KMS-11 (cell line): ENCODE data around the gene FAR2.

Experiments used
- H2AFZ ChIP-seq: fragments of 200-600 bp; sonication (generic); 2 replicates; pipeline ENCODE4 v1.6.1; 2016; ENCODE audit warnings: antibody characterized with exemption, mixed run types, low read depth
- H3K27ac ChIP-seq: fragments of 200-600 bp; sonication (generic); 2 replicates; pipeline ENCODE4 v1.6.1; 2016; ENCODE audit warnings: mild to moderate bottlenecking, mixed run types
- H3K27me3 ChIP-seq: fragments of 200-600 bp; sonication (generic); 2 replicates; pipeline ENCODE4 v1.6.1; 2017; ENCODE audit warnings: mild to moderate bottlenecking, low read depth, mixed run types, moderate library complexity; ENCODE audit not compliant: insufficient read depth
- H3K36me3 ChIP-seq: fragments of 200-600 bp; sonication (generic); 2 replicates; pipeline ENCODE4 v1.6.1; 2017; ENCODE audit warnings: mild to moderate bottlenecking, mixed run types; ENCODE audit not compliant: insufficient read depth
- H3K4me1 ChIP-seq: fragments of 200-600 bp; sonication (generic); 2 replicates; pipeline ENCODE4 v1.6.1; 2016; ENCODE audit warnings: mild to moderate bottlenecking, low read depth, mixed run types; ENCODE audit not compliant: poor library complexity, severe bottlenecking
- H3K4me2 ChIP-seq: fragments of 200-600 bp; sonication (generic); 2 replicates; pipeline ENCODE4 v1.7.0; 2016; ENCODE audit warnings: mild to moderate bottlenecking, mixed run types
- H3K4me3 ChIP-seq: fragments of 200-600 bp; sonication (generic); IDR thresholded peaks from 2 replicates; pipeline ENCODE4 v1.6.1; 2017; ENCODE audit warnings: low read depth, low read length, mixed read lengths; ENCODE audit not compliant: insufficient read depth
- H3K79me2 ChIP-seq: fragments of 200-600 bp; sonication (generic); 2 replicates; pipeline ENCODE4 v1.6.1; 2016; ENCODE audit warnings: low read depth, mixed run types; ENCODE audit not compliant: insufficient read depth
- H3K9ac ChIP-seq: fragments of 200-600 bp; sonication (generic); 2 replicates; pipeline ENCODE4 v1.6.1; 2016; ENCODE audit warnings: mild to moderate bottlenecking, mixed run types
- H4K20me1 ChIP-seq: fragments of 200-600 bp; sonication (generic); 2 replicates; pipeline ENCODE4 v1.6.1; 2016; ENCODE audit warnings: mild to moderate bottlenecking, mixed run types; ENCODE audit not compliant: insufficient read depth
- TF ChIP-seq, protein P1 (sequence below): fragments of 200-600 bp; sonication (generic); conservative IDR thresholded peaks from 2 replicates; pipeline ENCODE4 v1.6.1; 2017; ENCODE audit warnings: low read depth, mild to moderate bottlenecking, antibody characterized with exemption, low read length, moderate library complexity, mixed read lengths

FAR2 gene

DNA sequence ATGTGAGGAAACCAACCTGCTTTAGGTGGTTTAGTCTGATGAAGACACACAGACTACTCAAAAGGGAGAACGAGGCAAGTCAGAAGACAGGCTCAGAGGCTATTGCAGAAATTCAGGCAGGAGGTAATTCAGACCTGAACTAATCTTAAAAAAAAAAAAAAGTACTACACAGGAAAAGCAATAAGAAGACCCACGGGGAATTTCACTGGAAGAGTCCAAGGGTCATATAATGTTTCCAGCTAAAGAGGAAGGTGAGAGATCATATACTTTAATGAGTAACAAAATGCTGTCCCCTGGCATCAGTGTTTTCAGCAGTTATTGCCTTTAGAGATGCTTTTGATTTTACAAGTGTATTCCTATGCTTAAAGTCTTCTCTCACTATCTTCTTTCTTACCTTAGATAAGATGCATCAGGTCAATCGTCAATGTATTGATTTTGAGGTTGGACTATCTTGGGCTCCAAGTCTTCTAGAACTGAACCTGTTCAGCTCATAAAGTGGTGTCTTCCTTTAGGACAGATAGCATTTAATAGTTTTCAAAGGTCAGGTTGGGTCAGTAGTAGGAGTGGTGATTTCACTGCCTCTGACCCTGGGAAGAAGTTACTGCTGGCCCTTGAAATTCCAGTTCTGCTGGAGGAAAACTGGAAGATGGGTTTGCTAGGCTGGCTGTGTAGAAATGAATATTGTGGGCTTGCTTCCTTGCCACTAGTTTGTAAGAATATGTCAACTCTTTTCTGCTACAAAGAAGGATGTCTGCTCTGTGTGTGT is 60.0 kb downstream of the FAR2 start:
- no peaks in the 10 kb centered on the region for H3K27me3 ChIP-seq
- H3K27ac ChIP-seq = no peak overlapping the region
- no peaks in the 10 kb centered on the region for H3K79me2 ChIP-seq
- H3K9ac ChIP-seq = no peak overlapping the region
- no peaks in the 10 kb centered on the region for H3K4me1 ChIP-seq
- H3K4me2 ChIP-seq = no peak overlapping the region
- no peaks in the 10 kb centered on the region for H4K20me1 ChIP-seq
- TF ChIP-seq, protein P1, sequence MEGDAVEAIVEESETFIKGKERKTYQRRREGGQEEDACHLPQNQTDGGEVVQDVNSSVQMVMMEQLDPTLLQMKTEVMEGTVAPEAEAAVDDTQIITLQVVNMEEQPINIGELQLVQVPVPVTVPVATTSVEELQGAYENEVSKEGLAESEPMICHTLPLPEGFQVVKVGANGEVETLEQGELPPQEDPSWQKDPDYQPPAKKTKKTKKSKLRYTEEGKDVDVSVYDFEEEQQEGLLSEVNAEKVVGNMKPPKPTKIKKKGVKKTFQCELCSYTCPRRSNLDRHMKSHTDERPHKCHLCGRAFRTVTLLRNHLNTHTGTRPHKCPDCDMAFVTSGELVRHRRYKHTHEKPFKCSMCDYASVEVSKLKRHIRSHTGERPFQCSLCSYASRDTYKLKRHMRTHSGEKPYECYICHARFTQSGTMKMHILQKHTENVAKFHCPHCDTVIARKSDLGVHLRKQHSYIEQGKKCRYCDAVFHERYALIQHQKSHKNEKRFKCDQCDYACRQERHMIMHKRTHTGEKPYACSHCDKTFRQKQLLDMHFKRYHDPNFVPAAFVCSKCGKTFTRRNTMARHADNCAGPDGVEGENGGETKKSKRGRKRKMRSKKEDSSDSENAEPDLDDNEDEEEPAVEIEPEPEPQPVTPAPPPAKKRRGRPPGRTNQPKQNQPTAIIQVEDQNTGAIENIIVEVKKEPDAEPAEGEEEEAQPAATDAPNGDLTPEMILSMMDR = no peak
- H2AFZ ChIP-seq = no peak overlapping the region
- no peaks in the 10 kb centered on the region for H3K36me3 ChIP-seq
- no peak overlapping the region for H3K4me3 ChIP-seq

DNA sequence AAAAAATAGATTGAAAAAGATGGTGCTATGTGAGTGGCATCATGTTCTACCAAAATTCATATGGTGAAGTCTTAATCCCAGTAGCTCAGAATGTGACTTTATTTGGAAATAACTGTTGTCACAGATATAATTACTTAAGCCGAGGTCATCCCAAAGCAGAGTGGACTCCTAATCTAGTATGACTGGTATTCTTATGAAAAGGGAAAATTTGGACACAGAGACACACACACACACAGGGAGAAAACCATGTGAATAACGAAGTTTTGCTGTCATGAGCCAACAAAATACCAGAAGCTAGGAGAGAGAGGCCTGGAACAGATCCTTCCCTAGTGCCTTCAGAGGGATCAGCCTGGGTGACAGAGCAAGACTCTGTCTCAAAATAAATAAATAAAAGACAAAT is 62.6 kb downstream of the FAR2 start:
- Histone ChIP-seq H3K27ac (no peak overlapping the region), H2AFZ (no peak overlapping the region), H3K4me2 (no peak overlapping the region), H3K9ac (no peak overlapping the region), H3K79me2 (no peaks in the 10 kb centered on the region), H3K4me3 (no peak overlapping the region), H3K36me3 (no peaks in the 10 kb centered on the region), H3K4me1 (no peaks in the 10 kb centered on the region), H4K20me1 (no peaks in the 10 kb centered on the region), H3K27me3 (no peaks in the 10 kb centered on the region)
- TF ChIP-seq, protein P1 = no peak

DNA sequence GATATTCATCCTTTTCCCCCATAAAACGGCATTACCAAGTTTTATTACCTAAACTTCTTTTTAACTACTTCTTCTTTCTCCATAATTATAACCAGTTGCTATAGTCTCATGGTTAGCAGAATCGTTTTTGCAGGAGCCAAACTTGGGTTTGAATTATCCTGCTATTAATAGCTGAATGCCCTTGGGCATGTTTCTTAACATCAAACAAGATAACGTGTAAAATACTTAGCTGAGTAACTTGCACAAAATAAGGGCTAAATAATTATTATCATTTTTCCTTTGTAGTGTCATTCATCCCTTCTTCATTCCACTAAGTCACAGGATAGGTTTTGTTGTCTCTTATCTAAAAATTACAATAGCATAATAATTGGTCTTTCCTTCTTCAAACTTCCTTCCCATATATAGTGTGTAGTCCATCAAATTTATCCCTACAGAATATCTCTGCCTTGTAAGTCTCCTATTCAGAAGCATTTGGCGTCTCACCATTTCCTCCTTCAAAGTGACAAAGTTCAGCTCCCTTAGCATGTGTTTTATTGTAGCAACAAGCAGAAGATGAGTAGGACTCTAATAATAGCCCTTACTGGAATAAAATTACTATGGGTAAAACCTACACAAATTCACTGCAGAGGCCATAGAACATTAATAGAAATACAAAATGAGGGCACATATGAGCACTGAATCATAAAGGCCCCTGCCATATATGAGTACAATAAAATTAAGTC is 63.8 kb downstream of the FAR2 start:
- H3K79me2 ChIP-seq = no peaks in the 10 kb centered on the region
- no peak overlapping the region for H2AFZ ChIP-seq
- H3K9ac ChIP-seq = no peak overlapping the region
- H3K4me3 ChIP-seq = no peak overlapping the region
- no peaks in the 10 kb centered on the region for H3K4me1 ChIP-seq
- TF ChIP-seq, protein P1 = no peak
- no peak overlapping the region for H3K4me2 ChIP-seq
- H3K27ac ChIP-seq = no peak overlapping the region
- no peaks in the 10 kb centered on the region for H3K27me3 ChIP-seq
- H4K20me1 ChIP-seq = no peaks in the 10 kb centered on the region
- no peaks in the 10 kb centered on the region for H3K36me3 ChIP-seq

DNA sequence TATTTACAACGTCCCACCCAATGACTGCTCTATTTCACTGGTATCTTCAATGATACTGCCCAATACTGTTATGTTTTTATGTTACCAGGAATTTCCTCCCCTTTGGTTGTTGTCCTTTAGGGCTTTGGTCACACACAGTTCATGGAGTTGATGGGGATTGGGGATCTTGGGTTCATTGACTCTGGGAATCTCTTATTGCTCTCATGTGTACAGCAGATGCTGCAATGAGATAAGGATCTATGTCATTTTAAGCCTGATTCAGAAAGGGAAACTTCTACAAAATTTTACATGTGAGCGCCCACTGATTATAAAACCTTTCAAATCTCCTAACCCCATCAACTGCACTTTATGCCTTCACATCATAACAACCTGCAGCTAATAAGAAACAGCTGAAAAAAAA is 67.2 kb downstream of the FAR2 start:
- Histone ChIP-seq H3K79me2 (no peaks in the 10 kb centered on the region), H3K9ac (no peak overlapping the region), H3K27me3 (no peaks in the 10 kb centered on the region), H3K4me2 (no peak overlapping the region), H4K20me1 (no peaks in the 10 kb centered on the region), H3K4me1 (no peaks in the 10 kb centered on the region), H2AFZ (no peak overlapping the region), H3K27ac (no peak overlapping the region), H3K36me3 (no peaks in the 10 kb centered on the region), H3K4me3 (no peak overlapping the region)
- TF ChIP-seq, protein P1 = no peak
